Measurements from ENCODE around the gene HLA-DMA.
A peak's percentile ranks its signal among the peaks of the same experiment; 100 is the strongest.

Gene HLA-DMA

GRCh38 chr6:32949113-32949512 is 3.8 kb downstream of the HLA-DMA start:
- H3K79me2 ChIP-seq (ENCODE audit: insufficient read depth, low read length): peaks cover 51% of the 10 kb centered on the region
- no peaks in the 10 kb centered on the region for H3K9me3 ChIP-seq (ENCODE audit: insufficient read depth, low read length)
- H3K4me3 ChIP-seq (ENCODE audit: insufficient read depth, low read length, poor library complexity, severe bottlenecking): no peak overlapping the region
- peak overlapping the region; percentile 72 for H3K4me2 ChIP-seq (ENCODE audit: low read depth, low read length, poor library complexity, severe bottlenecking)
- TF ChIP-seq EZH2phosphoT487 (conservative IDR thresholded peaks at IDR 0.05; ENCODE audit: low read length): no peak
- TF ChIP-seq CTCF (IDR thresholded peaks at IDR 0.05; ENCODE audit: insufficient read depth, low read length, poor library complexity, severe bottlenecking): no peak
- no peaks in the 10 kb centered on the region for H4K20me1 ChIP-seq (ENCODE audit: low read depth, low read length)
- no peaks in the 10 kb centered on the region for H3K27me3 ChIP-seq (ENCODE audit: low read length)
- H3K9ac ChIP-seq (ENCODE audit: low read length): peak overlapping the region; percentile 63
- peaks cover 7% of the 10 kb centered on the region; the same call in 1 of the 2 replicates for H3K36me3 ChIP-seq (ENCODE audit: low read length)
- H3F3A ChIP-seq (ENCODE audit: insufficient read depth): peaks cover 76% of the 10 kb centered on the region
- H3K9me2 ChIP-seq (replicated peaks; ENCODE audit: insufficient read depth, low read length): no peaks in the 10 kb centered on the region
- H3K27ac ChIP-seq (ENCODE audit: low read depth, low read length): peak overlapping the region; percentile 97
- no peak overlapping the region for H2AFZ ChIP-seq (ENCODE audit: low read depth, low read length, severe bottlenecking)

GRCh38 chr6:32947552-32948465 is 5.1 kb downstream of the HLA-DMA start:
- no peak for TF ChIP-seq EZH2phosphoT487 (conservative IDR thresholded peaks at IDR 0.05; ENCODE audit: low read length)
- peak; percentile 95 for TF ChIP-seq CTCF (IDR thresholded peaks at IDR 0.05; ENCODE audit: insufficient read depth, low read length, poor library complexity, severe bottlenecking)
- Histone ChIP-seq H3K27me3 (ENCODE audit: low read length) (no peaks in the 10 kb centered on the region), H3K36me3 (ENCODE audit: low read length) (peaks cover 7% of the 10 kb centered on the region; the same call in 1 of the 2 replicates), H2AFZ (ENCODE audit: low read depth, low read length, severe bottlenecking) (peak overlapping the region; percentile 3), H3F3A (ENCODE audit: insufficient read depth) (peaks cover 78% of the 10 kb centered on the region), H3K9ac (ENCODE audit: low read length) (peak overlapping the region; percentile 63), H3K4me2 (ENCODE audit: low read depth, low read length, poor library complexity, severe bottlenecking) (peak overlapping the region; percentile 72), H3K9me2 (replicated peaks; ENCODE audit: insufficient read depth, low read length) (no peaks in the 10 kb centered on the region), H4K20me1 (ENCODE audit: low read depth, low read length) (no peaks in the 10 kb centered on the region), H3K4me3 (ENCODE audit: insufficient read depth, low read length, poor library complexity, severe bottlenecking) (peak overlapping the region; percentile 3), H3K9me3 (ENCODE audit: insufficient read depth, low read length) (no peaks in the 10 kb centered on the region), H3K79me2 (ENCODE audit: insufficient read depth, low read length) (peaks cover 56% of the 10 kb centered on the region), H3K27ac (ENCODE audit: low read depth, low read length) (peak overlapping the region; percentile 97)

GRCh38 chr6:32946893-32947292 is 6.0 kb downstream of the HLA-DMA start:
- Histone ChIP-seq H3K4me3 (ENCODE audit: insufficient read depth, low read length, poor library complexity, severe bottlenecking) (peak overlapping the region; percentile 5), H3F3A (ENCODE audit: insufficient read depth) (peaks cover 78% of the 10 kb centered on the region), H3K27ac (ENCODE audit: low read depth, low read length) (peak overlapping the region; percentile 97), H3K9ac (ENCODE audit: low read length) (peak overlapping the region; percentile 63), H3K4me2 (ENCODE audit: low read depth, low read length, poor library complexity, severe bottlenecking) (peak overlapping the region; percentile 72), H4K20me1 (ENCODE audit: low read depth, low read length) (no peaks in the 10 kb centered on the region), H2AFZ (ENCODE audit: low read depth, low read length, severe bottlenecking) (no peak overlapping the region), H3K36me3 (ENCODE audit: low read length) (peaks cover 7% of the 10 kb centered on the region; the same call in 1 of the 2 replicates), H3K79me2 (ENCODE audit: insufficient read depth, low read length) (peaks cover 46% of the 10 kb centered on the region), H3K9me2 (replicated peaks; ENCODE audit: insufficient read depth, low read length) (no peaks in the 10 kb centered on the region), H3K9me3 (ENCODE audit: insufficient read depth, low read length) (no peaks in the 10 kb centered on the region), H3K27me3 (ENCODE audit: low read length) (no peaks in the 10 kb centered on the region)
- TF ChIP-seq CTCF (IDR thresholded peaks at IDR 0.05; ENCODE audit: insufficient read depth, low read length, poor library complexity, severe bottlenecking): no peak
- TF ChIP-seq EZH2phosphoT487 (conservative IDR thresholded peaks at IDR 0.05; ENCODE audit: low read length): no peak

All from SU-DHL-6 (cell line).